Right ventricle myocardium inferior (tissue), 1 donor: ENCODE data around the gene STAG3. TPM values are rescaled to one million over a fixed set of nuclear protein-coding genes. Genes with fewer than 3 reads are reported as not detected.
"Not testable (repeated sequence)": the region's sequence is repeated elsewhere in the genome, so short reads cannot be mapped to it uniquely, and the experiment has no call there.

ENCODE experiments used
- ATAC-seq: fragments of 200-7000 bp; cut with Tn5 transposase; one replicate; pipeline ENCODE4 v1.9.1; 2020; ENCODE audit warnings: mild to moderate bottlenecking, moderate library complexity
- DNase-seq: peaks from one replicate; pipeline ENCODE4 v3.0.0; 2021; ENCODE audit errors: missing footprints
- intact Hi-C: fragments of 100-400 bp; cut with DNase I; formaldehyde crosslinking; loops from one replicate; pipeline ENCODE4 v1.11.0; 2022
- total RNA-seq: library from RNA; stranded (reverse); fragmentation: NEBNext Ultra II Directional; extraction: Animal tissue kit (Norgen Biotek cat#: 25700); gene quantifications from one replicate; pipeline ENCODE4 v1.2.1, GENCODE V29; 2021
- donor health status: DM: no; HTN: yes; CAD: no; lungs with severe emphysema.

Gene STAG3
- total RNA-seq, 1 donor from 2014 or later = 0.51 TPM

DNA sequence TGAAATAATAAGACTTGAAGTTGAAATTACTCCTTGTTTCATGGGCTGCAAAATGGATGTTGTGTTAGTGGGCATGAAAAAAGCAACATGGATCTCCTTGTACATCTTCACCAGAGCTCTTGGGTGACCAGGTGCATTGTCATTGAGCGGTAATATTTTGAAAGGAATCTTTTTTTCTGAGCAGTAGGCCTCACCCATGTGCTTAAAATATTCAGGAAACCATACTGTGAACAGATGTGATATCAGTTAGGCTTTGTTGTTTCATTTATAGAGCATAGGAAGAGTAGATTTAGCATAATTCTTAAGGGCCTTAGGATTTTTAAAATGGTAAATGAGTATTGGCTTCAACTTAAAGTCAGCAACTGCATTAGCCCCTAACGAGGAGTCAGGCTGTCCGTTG, 15.3 kb downstream of the STAG3 start:
- ATAC-seq = no peak
- no peak for DNase-seq
- intact Hi-C loops = no loop called here

DNA sequence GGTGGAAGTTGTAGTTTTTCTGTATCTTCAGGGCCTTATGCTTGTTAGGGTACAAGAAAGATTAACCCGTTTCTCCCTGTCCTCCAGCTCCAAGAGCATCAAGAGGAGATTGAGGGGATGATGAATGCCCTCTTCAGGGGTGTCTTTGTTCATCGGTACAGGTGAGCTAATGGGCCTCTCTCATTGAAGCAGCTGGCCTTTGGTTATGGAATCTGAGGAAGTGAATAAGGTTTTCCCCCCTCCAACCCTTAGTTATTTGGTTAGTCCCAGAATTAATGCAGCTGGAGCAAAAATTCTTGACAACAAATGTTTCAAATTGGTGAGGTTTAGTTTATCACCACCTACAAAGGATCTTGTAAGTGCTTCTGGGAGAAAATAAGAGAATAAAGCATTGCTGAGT, 17.5 kb downstream of the STAG3 start:
- ATAC-seq (no peak), DNase-seq (no peak)
- intact Hi-C loops = no loop called here

DNA sequence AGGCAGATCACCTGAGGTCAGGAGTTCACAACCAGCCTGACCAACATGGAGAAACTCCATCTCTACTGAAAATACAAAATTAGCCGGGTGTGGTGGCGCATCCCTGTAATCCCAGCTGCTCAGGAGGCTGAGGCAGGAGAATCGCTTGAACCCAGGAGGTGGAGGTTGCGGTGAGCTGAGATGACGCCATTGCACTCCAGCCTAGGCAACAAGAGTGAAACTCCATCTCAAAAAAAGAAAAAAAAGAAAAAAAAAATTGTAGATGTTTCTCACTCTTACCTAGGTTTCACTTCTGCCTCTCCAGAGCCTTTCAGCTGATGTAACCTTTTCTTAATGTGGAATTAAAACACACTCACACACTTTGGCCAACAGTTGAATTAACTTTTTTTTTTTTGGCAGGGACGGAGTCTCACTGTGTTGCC, 18.2 kb downstream of the STAG3 start:
- ATAC-seq, intact Hi-C loops, DNase-seq: not testable (repeated sequence)

DNA sequence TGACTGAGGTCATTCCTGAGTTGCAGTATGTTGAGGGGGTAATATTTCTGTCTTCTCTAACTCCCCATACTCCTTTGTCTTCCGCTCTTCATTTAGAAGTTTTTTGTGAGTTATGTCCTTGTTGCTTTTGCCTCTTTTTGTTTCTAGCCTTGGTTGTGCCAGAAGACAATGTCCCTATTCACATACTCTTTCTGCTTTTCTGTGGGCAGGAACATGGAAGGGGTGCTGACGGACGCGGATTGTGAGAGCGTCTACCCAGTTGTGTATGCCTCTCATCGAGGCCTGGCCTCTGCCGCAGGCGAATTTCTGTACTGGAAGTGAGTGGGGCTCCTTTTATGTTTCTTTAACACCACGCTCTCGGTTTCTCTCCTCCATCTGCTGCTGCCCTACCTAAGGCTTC, 20.5 kb downstream of the STAG3 start:
- DNase-seq (no peak), ATAC-seq (no peak)
- intact Hi-C loops = no loop called here

DNA sequence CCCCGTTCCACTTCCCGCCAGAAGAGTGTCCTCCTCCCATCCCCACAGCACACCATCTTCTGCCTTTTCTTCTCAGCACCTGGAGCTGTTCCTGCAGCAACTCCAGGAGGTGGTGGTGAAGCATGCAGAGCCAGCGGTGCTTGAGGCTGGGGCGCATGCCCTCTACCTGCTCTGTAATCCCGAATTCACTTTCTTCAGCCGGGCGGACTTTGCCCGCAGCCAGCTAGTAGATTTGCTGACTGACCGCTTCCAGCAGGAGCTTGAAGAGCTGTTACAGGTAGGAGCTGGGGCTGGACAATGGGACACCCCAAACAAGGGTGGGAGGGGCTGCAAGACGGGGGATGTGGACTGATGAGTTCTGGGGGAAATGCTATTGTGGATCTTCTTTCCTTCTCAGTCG, 23.0 kb downstream of the STAG3 start:
- ATAC-seq = no peak
- intact Hi-C loops = no loop called here

DNA sequence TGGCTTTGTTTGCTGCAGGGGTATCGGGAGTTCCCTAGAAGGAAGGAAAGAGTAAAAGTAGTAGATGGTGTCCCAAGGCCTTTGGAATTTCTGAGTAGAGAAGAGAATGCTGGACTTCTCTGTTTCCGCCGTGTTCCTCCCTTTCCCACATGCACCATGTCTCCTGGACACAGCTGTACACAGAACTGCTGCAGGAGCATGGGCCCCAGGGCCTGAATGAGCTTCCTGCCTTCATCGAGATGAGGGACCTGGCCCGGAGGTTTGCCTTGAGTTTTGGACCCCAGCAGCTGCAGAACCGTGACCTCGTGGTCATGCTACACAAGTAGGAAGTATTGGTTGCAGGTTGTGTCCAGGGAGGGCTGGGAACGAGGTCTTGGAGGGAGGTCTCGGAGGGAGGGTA, 26.7 kb downstream of the STAG3 start:
- ATAC-seq (no peak), DNase-seq (no peak)
- intact Hi-C loops = no loop called here

More for the DNA sequence above, 23.0 kb downstream of the STAG3 start:
- no peak for DNase-seq

DNA sequence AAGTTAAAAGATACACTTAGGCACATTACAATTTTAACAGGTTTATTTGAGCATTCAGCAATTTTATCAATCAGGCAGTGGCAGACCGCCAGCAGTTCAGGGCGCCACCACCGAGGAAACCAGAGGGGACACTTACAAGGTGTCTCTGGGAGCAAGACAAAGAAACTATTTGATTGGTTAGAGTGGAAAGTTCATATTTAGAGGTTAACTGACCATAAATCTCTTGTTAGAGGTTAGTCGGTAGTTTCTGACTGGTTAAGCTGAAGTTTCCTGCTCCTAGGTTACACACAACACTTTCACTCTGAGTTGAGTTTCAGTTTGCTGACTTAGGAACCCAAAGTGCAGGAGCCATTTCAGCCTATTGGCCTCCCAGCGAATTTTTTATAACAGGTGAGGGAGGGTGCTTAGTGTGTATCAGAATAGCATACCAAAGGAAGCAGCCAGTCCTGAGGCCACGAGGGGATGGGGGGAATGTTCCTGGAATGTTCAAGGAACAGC, 31.2 kb downstream of the STAG3 start:
- ATAC-seq (no peak), DNase-seq (no peak)
- intact Hi-C loops = no loop called here

DNA sequence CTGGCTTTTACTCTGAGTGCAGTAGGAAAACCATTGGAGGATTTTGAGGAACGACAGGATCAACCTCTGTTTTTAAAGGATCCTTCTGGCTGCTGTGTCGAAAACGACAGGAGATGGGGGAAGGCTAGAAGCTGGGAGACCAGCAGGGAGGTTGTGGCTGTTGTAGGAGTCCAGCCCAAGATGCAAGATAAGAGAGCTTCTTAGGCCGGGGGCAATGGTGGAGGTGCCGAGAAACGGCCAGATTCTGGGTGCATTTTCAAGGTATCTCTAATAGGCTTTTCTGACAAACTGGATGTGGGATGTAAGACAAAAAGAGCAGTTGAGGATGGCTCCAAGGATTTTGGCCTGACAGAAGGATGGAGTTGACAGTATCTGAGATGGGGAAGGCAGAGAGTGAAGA, 31.8 kb downstream of the STAG3 start:
- intact Hi-C loops = no loop called here
- DNase-seq (no peak), ATAC-seq (no peak)

DNA sequence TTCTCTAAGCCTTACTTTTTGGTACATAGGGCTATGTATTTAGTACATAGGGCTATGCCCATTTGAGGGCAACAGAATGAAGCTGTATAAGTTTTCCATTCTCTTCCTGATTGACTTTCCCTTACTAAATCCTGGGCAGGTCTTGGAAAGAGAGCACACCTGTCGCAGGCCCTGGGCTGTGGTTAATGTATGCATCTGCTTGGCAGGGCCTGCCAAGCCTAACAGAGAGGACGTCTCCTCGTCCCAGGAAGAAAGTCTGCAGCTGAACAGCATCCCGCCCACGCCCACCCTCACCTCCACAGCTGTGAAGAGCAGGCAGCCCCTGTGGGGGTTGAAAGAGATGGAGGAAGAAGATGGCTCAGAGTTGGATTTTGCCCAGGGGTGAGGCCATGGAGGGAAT, 33.1 kb downstream of the STAG3 start:
- DNase-seq (no peak), ATAC-seq (no peak)
- intact Hi-C loops = loop anchor here (5.0 to 10.0 kb wide), 2 partner anchors 84 to 134 kb away; partner anchors contain the start of gene MBLAC1

DNA sequence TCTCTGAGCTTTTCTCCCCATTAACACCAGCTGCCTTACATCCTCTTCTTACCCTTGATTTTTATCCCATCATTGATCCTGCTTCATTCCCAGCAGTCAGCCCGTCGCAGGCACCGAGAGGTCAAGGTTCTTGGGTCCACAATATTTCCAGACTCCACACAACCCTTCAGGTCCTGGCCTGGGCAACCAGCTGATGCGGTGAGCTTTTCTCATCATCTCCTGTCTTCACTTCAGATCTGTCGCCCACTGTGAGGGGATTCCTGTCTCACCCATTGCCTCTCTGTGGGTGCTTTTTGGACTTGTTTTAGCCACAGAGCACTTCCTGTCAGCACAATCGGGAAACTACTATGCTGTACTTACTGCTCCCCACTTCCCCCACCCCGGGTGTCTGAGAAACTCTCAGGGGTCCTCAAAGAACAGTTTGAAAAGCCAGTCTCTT, 33.6 kb downstream of the STAG3 start:
- intact Hi-C loops = loop anchor here (5.0 to 10.0 kb wide), 2 partner anchors 84 to 133 kb away; partner anchors contain the start of gene MBLAC1
- no peak for ATAC-seq
- no peak for DNase-seq

DNA sequence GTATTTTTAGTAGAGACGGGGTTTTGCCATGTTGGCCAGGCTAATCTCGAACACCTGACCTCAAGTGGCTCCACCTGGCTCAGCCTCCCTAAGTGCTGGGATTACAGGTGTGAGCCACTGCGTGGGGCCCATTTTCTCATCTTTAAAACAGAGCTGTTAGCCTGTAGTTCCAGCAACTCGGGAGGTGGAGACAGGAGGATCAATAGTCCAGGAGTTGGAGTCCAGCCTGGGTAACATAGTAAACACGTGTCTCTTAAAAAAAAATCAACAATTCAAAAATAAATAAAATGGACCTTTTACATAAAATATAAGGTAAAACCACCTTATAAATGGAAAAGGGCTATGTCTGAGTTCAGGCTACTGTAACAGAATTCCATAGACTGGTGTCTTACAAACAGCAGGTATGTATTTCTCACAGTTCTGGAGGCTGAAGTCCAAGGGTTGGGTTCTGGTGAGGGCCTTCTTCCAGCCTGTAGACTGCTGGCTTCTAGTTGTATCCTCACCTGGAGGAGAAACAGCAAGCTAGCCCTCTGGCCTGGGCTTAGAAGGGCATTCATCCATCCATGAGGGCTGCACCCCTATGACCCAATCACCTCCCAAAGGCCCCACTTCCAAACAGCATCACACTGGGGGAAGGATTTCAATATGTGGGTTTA, 35.0 kb downstream of the STAG3 start:
- intact Hi-C loops = loop anchor here (5.0 to 10.0 kb wide), 2 partner anchors 85 to 132 kb away; partner anchors contain the start of gene MBLAC1
- DNase-seq (no peak), ATAC-seq (no peak)

DNA sequence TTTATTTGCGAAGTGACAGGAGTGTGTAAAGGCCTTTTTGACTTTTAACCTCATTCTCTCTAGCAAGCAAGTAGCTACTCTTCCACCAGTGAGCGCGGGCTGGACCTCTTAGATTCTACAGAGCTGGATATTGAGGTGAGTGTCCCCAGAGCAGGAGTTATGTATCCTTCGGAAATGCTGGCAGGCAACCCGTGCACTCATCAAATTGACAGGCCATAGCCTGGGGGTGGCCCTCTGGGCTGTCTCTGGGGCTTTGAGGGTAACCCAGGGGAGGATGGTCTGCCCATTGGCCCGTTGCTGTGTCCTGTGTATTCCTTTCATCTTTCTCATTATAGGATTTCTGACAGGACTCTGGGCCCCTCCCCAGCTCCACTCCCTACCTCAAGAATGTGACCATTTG, 36.0 kb downstream of the STAG3 start:
- DNase-seq (no peak), ATAC-seq (no peak)
- intact Hi-C loops = loop anchor here (5.0 to 10.0 kb wide), 2 partner anchors 86 to 131 kb away; partner anchors contain the start of gene MBLAC1

DNA sequence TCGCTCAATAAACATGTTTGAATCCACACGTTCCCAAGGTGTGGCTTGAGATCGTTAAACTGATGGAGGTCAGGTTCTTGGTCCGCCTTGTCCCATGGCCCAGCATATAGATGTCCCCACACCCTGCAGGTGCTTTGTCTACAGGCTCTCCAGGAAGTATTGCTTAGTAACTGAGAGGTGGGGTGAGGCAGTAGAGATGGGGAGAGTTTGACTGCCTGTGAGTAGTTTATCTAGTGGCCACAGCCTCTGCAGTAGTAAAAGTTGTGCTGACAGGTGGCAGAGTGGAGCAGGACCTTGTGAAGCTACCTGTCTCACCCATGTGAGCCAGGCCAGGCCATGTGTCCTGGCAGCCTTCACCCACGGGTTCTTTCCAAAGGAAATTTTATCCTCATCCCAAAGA, 36.6 kb downstream of the STAG3 start:
- not testable (repeated sequence) for DNase-seq, ATAC-seq
- intact Hi-C loops = loop anchor here (5.0 to 10.0 kb wide), 2 partner anchors 87 to 130 kb away; partner anchors contain the start of gene MBLAC1

DNA sequence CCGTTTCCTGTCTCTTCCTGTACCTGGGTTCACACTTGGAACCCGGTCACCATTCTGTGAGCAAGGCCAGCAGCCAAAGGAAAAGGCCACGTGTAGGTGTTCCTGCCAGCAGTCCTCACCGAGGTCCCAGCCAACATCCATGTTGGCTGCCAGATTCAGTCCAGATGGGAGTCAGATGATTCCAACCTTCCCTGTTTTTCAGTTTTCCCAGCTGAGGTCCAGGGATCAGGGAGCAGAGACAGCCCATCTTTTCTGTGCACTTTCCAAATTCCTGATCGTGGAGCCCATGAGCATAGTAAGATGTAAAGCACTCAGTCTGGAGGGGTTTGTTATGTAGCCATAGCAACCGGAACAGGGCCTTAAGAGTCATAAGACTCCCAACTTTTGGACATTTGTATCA, 38.2 kb downstream of the STAG3 start:
- DNase-seq (no peak), ATAC-seq (peak; percentile 68)
- intact Hi-C loops = loop anchor here (10.0 kb wide), 1 partner anchor 129 kb away; no protein-coding TSS in a partner anchor

DNA sequence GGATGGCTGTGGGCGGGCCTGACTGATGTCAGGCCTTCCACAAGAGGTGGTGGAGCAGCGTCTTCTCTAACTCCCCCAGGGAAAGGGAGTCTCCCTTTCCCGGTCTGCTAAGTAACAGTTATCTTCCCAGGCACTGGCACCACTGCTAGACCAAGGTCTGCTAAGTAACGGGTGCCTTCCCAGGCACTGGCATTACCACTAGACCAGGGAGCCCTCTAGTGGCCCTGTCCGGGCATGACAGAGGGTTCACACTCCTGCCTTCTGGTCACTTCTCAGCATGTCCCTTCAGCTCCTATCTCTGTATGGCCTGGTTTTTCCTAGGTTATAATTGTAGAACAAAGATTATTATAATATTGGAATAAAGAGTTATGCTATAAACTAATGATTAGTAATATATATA, 40.2 kb downstream of the STAG3 start:
- intact Hi-C loops = loop anchor here (10.0 kb wide), 1 partner anchor 127 kb away; no protein-coding TSS in a partner anchor
- peak; percentile 88 for DNase-seq
- not testable (repeated sequence) for ATAC-seq

DNA sequence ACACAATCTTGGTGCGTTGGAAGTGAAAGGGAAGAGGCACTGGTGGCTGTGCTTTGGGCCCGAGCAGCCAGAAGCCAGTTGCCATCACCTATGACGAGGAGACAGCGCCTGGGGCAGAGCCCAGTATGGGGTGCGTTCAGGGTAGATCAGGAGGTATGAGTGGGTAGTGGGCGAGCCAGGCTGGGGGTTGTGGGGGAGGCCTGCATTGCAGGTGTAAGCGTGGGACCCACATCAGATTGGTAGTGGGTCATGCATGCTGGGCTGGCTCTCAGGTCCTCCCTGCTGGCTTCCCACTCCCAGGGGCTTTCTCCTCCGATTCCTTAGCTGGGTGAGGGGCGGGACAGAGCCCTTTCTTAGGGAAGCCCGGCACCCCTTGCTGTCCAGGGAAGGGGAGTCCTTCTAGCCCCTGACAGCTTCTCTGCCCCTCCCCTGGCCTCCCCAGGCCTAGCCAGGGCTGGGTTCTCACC, 41.6 kb downstream of the STAG3 start:
- intact Hi-C loops = loop anchor here (10.0 kb wide), 1 partner anchor 125 kb away; no protein-coding TSS in a partner anchor
- no peak for DNase-seq
- no peak for ATAC-seq

DNA sequence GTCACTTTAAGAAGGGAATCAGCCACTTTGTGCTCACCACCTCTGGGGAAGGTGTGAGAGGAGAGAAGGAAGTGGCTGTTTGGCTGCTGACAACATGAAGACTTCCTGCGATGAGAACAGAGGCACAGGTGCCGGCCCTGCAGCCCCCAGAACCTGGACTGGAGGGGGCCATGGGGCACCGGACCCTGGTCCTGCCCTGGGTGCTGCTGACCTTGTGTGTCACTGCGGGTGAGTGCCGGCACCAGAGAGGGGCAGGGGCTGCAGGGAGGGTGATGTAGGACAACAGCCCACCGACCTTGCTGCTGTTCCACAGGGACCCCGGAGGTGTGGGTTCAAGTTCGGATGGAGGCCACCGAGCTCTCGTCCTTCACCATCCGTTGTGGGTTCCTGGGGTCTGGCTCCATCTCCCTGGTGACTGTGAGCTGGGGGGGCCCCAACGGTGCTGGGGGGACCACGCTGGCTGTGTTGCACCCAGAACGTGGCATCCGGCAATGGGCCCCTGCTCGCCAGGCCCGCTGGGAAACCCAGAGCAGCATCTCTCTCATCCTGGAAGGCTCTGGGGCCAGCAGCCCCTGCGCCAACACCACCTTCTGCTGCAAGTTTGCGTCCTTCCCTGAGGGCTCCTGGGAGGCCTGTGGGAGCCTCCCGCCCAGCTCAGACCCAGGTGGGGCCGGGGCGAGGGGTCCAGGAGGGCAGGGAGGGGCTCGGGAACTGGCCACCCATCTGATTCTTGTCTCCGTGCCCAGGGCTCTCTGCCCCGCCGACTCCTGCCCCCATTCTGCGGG, 42.3 kb downstream of the STAG3 start, which contains the start of gene PVRIG:
TSS of gene PVRIG (plus strand) at position 149 of the 785 bp plus-strand sequence. CDS start at position 171, 22 bp downstream.
- not testable (repeated sequence) for ATAC-seq, DNase-seq
- intact Hi-C loops = loop anchor here (10.0 kb wide), 1 partner anchor 125 kb away; no protein-coding TSS in a partner anchor

DNA sequence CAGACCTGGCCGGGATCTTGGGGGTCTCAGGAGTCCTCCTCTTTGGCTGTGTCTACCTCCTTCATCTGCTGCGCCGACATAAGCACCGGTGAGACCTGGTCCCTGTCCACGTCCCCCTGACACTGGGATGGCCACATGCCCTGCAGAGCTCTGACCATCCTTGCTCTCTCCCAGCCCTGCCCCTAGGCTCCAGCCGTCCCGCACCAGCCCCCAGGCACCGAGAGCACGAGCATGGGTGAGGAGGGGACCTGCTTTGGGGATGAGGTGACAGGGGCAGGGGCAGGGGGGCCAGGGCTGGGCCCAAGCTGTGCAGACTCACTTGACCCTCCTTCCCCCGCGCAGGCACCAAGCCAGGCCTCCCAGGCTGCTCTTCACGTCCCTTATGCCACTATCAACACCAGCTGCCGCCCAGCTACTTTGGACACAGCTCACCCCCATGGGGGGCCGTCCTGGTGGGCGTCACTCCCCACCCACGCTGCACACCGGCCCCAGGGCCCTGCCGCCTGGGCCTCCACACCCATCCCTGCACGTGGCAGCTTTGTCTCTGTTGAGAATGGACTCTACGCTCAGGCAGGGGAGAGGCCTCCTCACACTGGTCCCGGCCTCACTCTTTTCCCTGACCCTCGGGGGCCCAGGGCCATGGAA, 43.0 kb downstream of the STAG3 start:
- intact Hi-C loops = no loop called here
- no peak for ATAC-seq

More for the DNA sequence above, 43.0 kb downstream of the STAG3 start:
- DNase-seq = no peak
